HCT116 (cell line): ENCODE data around the gene ITGA1. TPM values are rescaled to one million over a fixed set of nuclear protein-coding genes. Genes with fewer than 3 reads are reported as not detected.

Source experiments
- ATAC-seq: fragments of 200-7000 bp; cut with Tn5 transposase; 2 replicates; pipeline ENCODE4 v1.9.1; 2020; ENCODE audit warnings: mild to moderate bottlenecking, moderate library complexity
- BruUV-seq: library from RNA; stranded (reverse); fragments of 400-500 nt; replicated peaks from 2 replicates; lab custom pipeline; 2021; lab: Mats Ljungman, UMichigan
- CTCF ChIA-PET: fragments of 300-600 bp; sonication (Branson Sonifier 250); formaldehyde crosslinking; loops from one replicate; lab custom pipeline; 2021; ENCODE audit warnings: antibody characterized with exemption; lab: Charles Lee
- POLR2A ChIA-PET: fragments of 300-600, 350-600 bp; sonication (Branson Sonifier 250); formaldehyde crosslinking; loops from one replicate; lab custom pipeline; 2021; ENCODE audit warnings: antibody characterized with exemption; lab: Charles Lee
- RAD21 ChIA-PET, 2 experiments: fragments of 300-600 bp; sonication (Branson Sonifier 250); formaldehyde crosslinking; loops; one replicate each; lab custom pipeline; 2023; ENCODE audit warnings: low total read pairs in 2 of 2; ENCODE audit not compliant: uncharacterized antibody in 2 of 2, unreplicated experiment in 2 of 2, low non-redundant PET in 1 of 2; lab: Charles Lee
- DNase-seq: peaks from one replicate; pipeline ENCODE4 v3.0.0-alpha.2; 2010; ENCODE audit warnings: low read depth, low spot score
- H2AFZ ChIP-seq: fragments of 200-600 bp; shearing (Covaris generic), sonication (generic); 2 replicates; pipeline ENCODE4 v1.6.1; 2017; ENCODE audit warnings: low read depth, mixed run types, mixed read lengths, antibody characterized with exemption, low read length; ENCODE audit not compliant: poor library complexity, severe bottlenecking
- H3K27ac ChIP-seq: 2 replicates; pipeline ENCODE4 v1.5.1; 2012; ENCODE audit warnings: low read depth, low read length
- H3K27me3 ChIP-seq: fragments of 200-600 bp; sonication (generic); 2 replicates; pipeline ENCODE4 v1.6.1; 2016; ENCODE audit warnings: mixed run types, low read length, mixed read lengths; ENCODE audit not compliant: insufficient read depth
- H3K36me3 ChIP-seq, 2 experiments: fragments of 200-500 bp in 1 of 2; fragments of 200-600 bp in 1 of 2; sonication (Bioruptor generic) in 1 of 2; sonication (generic) in 1 of 2; 2 replicates each; pipeline versions ENCODE4 v1.5.1 to v1.6.1; 2014 to 2016; ENCODE audit warnings: low read length in 2 of 2, inconsistent platforms in 1 of 2, mixed read lengths in 1 of 2, mixed run types in 1 of 2; ENCODE audit not compliant: insufficient read depth in 2 of 2, control insufficient read depth in 1 of 2
- H3K4me1 ChIP-seq, 2 experiments: fragments of 200-600 bp in 1 of 2; sonication (generic) in 1 of 2; 2 replicates each; pipeline versions ENCODE4 v1.5.1 to v1.6.1; 2012 to 2017; ENCODE audit warnings: low read length in 2 of 2, inconsistent platforms in 1 of 2, mild to moderate bottlenecking in 1 of 2, mixed read lengths in 1 of 2, mixed run types in 1 of 2, moderate library complexity in 1 of 2; ENCODE audit not compliant: insufficient read depth in 2 of 2, control insufficient read depth in 1 of 2
- H3K4me2 ChIP-seq: fragments of 200-600 bp; sonication (generic); 2 replicates; pipeline ENCODE4 v1.6.1; 2017; ENCODE audit warnings: mixed run types, low read length, mixed read lengths
- H3K4me3 ChIP-seq, 2 experiments: fragments of 200-600 bp in 1 of 2; sonication (generic) in 1 of 2; replicated peaks in 1 of 2; 2 replicates each; pipeline ENCODE4 v1.5.1; 2011 to 2016; ENCODE audit warnings: low read length in 2 of 2, control low read depth in 1 of 2, low read depth in 1 of 2, mild to moderate bottlenecking in 1 of 2, mixed read lengths in 1 of 2, mixed run types in 1 of 2
- H3K79me2 ChIP-seq: fragments of 200-600 bp; sonication (generic); 2 replicates; pipeline ENCODE4 v1.6.1; 2017; ENCODE audit warnings: mild to moderate bottlenecking, mixed run types, low read length, moderate library complexity, mixed read lengths; ENCODE audit not compliant: insufficient read depth
- H3K9ac ChIP-seq: fragments of 200-600 bp; sonication (generic); 2 replicates; pipeline ENCODE4 v1.6.1; 2016; ENCODE audit warnings: low read length, mixed read lengths
- H3K9me2 ChIP-seq: fragments of 200-600 bp; sonication (generic), shearing (Covaris generic); 2 replicates; pipeline ENCODE4 v1.6.1; 2017; ENCODE audit warnings: mixed run types, mild to moderate bottlenecking, moderate library complexity; ENCODE audit not compliant: insufficient read depth
- H3K9me3 ChIP-seq, 2 experiments: fragments of 200-500 bp in 1 of 2; fragments of 200-600 bp in 1 of 2; sonication (Bioruptor generic) in 1 of 2; sonication (generic) in 1 of 2; 2 replicates each; pipeline ENCODE4 v1.6.1; 2014 to 2017; ENCODE audit warnings: low read length in 2 of 2, mixed read lengths in 2 of 2, inconsistent platforms in 1 of 2, low read depth in 1 of 2, mild to moderate bottlenecking in 1 of 2, mixed run types in 1 of 2, moderate library complexity in 1 of 2; ENCODE audit not compliant: control insufficient read depth in 1 of 2, insufficient read depth in 1 of 2
- H4K20me1 ChIP-seq: fragments of 200-600 bp; sonication (generic), shearing (Covaris generic); 2 replicates; pipeline ENCODE4 v1.6.1; 2017; ENCODE audit warnings: mixed run types, mild to moderate bottlenecking, moderate library complexity; ENCODE audit not compliant: insufficient read depth
- EGR1 ChIP-seq: IDR thresholded peaks from 2 replicates; pipeline ENCODE4 v1.6.1; 2012; ENCODE audit warnings: low read depth
- EZH2phosphoT487 ChIP-seq: fragments of 200-600 bp; IDR thresholded peaks from 2 replicates; pipeline ENCODE4 v1.6.1; 2018; ENCODE audit warnings: antibody characterized with exemption, borderline replicate concordance
- FOSL1 ChIP-seq: IDR thresholded peaks from 2 replicates; pipeline ENCODE4 v1.6.1; 2012; ENCODE audit warnings: low read depth
- TCF7L2 ChIP-seq: IDR thresholded peaks from 2 replicates; pipeline ENCODE4 v1.7.0; 2011; ENCODE audit warnings: borderline replicate concordance, inconsistent platforms; ENCODE audit not compliant: insufficient read depth, insufficient read length; ENCODE audit errors: extremely low read depth
- YY1 ChIP-seq: IDR thresholded peaks from 2 replicates; pipeline ENCODE4 v1.6.1; 2011; ENCODE audit warnings: low read length, low read depth, moderate library complexity, mild to moderate bottlenecking; ENCODE audit not compliant: insufficient replicate concordance; ENCODE audit errors: extremely low read depth
- ZNF274 ChIP-seq: fragments of 200-500 bp; sonication (Bioruptor generic); IDR thresholded peaks from 2 replicates; pipeline ENCODE4 v1.6.1; 2014; ENCODE audit warnings: mild to moderate bottlenecking, low read depth, low read length, inconsistent platforms
- intact Hi-C: fragments of 100-400 bp; cut with micrococcal nuclease; formaldehyde crosslinking; loops from 2 replicates; pipeline ENCODE4 v1.10.0; 2022
- total RNA-seq: library from RNA; stranded (reverse); gene quantifications from one replicate; pipeline ENCODE4 v1.2.1, GENCODE V29; 2021; ENCODE audit not compliant: unreplicated experiment
- TF ChIP-seq, protein P1 (sequence below): IDR thresholded peaks from 2 replicates; pipeline ENCODE4 v1.6.1; 2012; ENCODE audit warnings: low read depth

ITGA1 gene
- total RNA-seq, 1 experiment from 2014 or later: 1.8 TPM

DNA sequence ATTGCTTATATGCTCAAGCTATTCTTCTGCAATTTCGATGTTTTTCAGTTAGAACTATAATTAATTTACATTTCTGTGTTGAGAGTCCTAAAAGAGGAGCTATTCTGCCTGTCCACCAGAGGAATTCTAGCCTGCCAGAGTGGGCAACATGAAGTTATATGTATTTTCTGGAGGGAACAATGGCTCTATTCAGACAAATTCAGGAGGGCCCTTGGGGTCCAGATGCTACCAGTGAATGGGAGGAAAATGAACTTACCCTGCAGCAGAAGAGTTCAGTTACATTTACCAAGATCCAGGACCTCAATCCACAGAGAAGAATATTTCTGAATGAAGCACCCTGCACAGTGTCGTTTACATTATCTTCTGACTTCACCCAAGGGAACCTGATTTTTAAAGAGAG is 80.7 kb downstream of the ITGA1 start (continued):
- no peak for TF ChIP-seq YY1
- no peak for TF ChIP-seq TCF7L2
- no peak for TF ChIP-seq EZH2phosphoT487
- no peak for TF ChIP-seq EGR1
- TF ChIP-seq ZNF274: no peak

DNA sequence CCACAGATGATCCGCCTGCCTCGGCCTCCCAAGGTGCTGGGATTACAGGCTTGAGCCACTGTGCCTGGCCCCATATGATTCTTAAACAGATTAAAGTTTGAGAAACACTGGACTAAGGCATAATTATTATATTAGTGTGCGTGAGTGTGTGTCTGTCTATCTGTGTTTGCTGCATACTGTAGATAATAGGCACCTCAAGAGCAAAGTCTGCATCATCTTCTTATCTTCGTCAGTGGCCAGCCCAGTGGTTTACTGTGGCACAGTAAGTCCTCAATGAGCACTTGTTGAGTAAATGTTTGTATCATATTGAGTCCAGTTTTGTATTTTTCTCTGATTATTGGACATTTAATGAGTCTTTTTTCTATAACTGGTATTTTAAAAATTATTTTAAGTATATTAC is 81.7 kb downstream of the ITGA1 start:
- Histone ChIP-seq H2AFZ (no peak overlapping the region), H3K27ac (no peak overlapping the region), H3K79me2 (no peaks in the 10 kb centered on the region), H3K9me2 (no peaks in the 10 kb centered on the region), H4K20me1 (no peaks in the 10 kb centered on the region), H3K9me3 (no peaks in the 10 kb centered on the region), H3K4me3 (no peak overlapping the region)
- intact Hi-C loops: no loop called here
- POLR2A ChIA-PET: no interaction called here
- no TSS peak for BruUV-seq
- ATAC-seq: no peak
- no peak for TF ChIP-seq FOSL1
- TF ChIP-seq, protein P1, sequence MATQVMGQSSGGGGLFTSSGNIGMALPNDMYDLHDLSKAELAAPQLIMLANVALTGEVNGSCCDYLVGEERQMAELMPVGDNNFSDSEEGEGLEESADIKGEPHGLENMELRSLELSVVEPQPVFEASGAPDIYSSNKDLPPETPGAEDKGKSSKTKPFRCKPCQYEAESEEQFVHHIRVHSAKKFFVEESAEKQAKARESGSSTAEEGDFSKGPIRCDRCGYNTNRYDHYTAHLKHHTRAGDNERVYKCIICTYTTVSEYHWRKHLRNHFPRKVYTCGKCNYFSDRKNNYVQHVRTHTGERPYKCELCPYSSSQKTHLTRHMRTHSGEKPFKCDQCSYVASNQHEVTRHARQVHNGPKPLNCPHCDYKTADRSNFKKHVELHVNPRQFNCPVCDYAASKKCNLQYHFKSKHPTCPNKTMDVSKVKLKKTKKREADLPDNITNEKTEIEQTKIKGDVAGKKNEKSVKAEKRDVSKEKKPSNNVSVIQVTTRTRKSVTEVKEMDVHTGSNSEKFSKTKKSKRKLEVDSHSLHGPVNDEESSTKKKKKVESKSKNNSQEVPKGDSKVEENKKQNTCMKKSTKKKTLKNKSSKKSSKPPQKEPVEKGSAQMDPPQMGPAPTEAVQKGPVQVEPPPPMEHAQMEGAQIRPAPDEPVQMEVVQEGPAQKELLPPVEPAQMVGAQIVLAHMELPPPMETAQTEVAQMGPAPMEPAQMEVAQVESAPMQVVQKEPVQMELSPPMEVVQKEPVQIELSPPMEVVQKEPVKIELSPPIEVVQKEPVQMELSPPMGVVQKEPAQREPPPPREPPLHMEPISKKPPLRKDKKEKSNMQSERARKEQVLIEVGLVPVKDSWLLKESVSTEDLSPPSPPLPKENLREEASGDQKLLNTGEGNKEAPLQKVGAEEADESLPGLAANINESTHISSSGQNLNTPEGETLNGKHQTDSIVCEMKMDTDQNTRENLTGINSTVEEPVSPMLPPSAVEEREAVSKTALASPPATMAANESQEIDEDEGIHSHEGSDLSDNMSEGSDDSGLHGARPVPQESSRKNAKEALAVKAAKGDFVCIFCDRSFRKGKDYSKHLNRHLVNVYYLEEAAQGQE: no peak
- TF ChIP-seq EGR1: no peak
- TF ChIP-seq, all 23 proteins: peak for 0
- Histone ChIP-seq H3K9ac (no peak overlapping the region), H3K36me3 (no peaks in the 10 kb centered on the region), H3K4me1 (no peaks in the 10 kb centered on the region), H3K4me2 (no peak overlapping the region), H3K27me3 (no peaks in the 10 kb centered on the region)
- ChIA-PET RAD21 (no interaction called here), CTCF (no interaction called here)
- DNase-seq: no peak
